Neuronal stem cell (in vitro differentiated cells): ENCODE data around the gene CELF4.

Source experiments
- DNase-seq: peaks from one replicate; pipeline ENCODE4 v3.0.0-alpha.2; 2013; ENCODE audit warnings: low spot score
- H2AFZ ChIP-seq: one replicate; pipeline ENCODE4 v1.6.1; 2013; ENCODE audit warnings: mild to moderate bottlenecking, low read length, inconsistent platforms
- H2AK5ac ChIP-seq: 2 replicates; pipeline ENCODE4 v1.6.1; 2013; ENCODE audit warnings: low read depth, mild to moderate bottlenecking, inconsistent platforms, low read length, moderate library complexity, mixed read lengths
- H2BK120ac ChIP-seq: 2 replicates; pipeline ENCODE4 v1.6.1; 2013; ENCODE audit warnings: low read depth, mild to moderate bottlenecking, inconsistent platforms, low read length, moderate library complexity, mixed read lengths
- H2BK12ac ChIP-seq: one replicate; pipeline ENCODE4 v1.6.1; 2013; ENCODE audit warnings: low read length, inconsistent platforms
- H2BK15ac ChIP-seq: 2 replicates; pipeline ENCODE4 v1.6.1; 2013; ENCODE audit warnings: mild to moderate bottlenecking, low read length, inconsistent platforms, mixed read lengths
- H2BK5ac ChIP-seq: one replicate; pipeline ENCODE4 v1.6.1; 2013; ENCODE audit warnings: inconsistent platforms, mild to moderate bottlenecking, low read length, moderate library complexity
- H3K14ac ChIP-seq: one replicate; pipeline ENCODE4 v1.6.1; 2013; ENCODE audit warnings: low read length, inconsistent platforms
- H3K18ac ChIP-seq: 2 replicates; pipeline ENCODE4 v1.6.1; 2013; ENCODE audit warnings: low read length, inconsistent platforms
- H3K23ac ChIP-seq: 2 replicates; pipeline ENCODE4 v1.6.1; 2013; ENCODE audit warnings: low read depth, mild to moderate bottlenecking, mixed read lengths, low read length, inconsistent platforms; ENCODE audit not compliant: poor library complexity
- H3K27ac ChIP-seq: replicated peaks from 3 replicates; pipeline ENCODE4 v1.5.1; 2013; ENCODE audit warnings: low read length, inconsistent platforms
- H3K27me3 ChIP-seq, 3 experiments: 2 replicates each; pipeline ENCODE4 v1.6.1; 2013; ENCODE audit warnings: low read length in 3 of 3, mild to moderate bottlenecking in 2 of 3, inconsistent platforms in 1 of 3, low read depth in 1 of 3, mixed read lengths in 1 of 3, moderate library complexity in 1 of 3; ENCODE audit not compliant: control insufficient read depth in 3 of 3, insufficient read depth in 3 of 3
- H3K36me3 ChIP-seq, 2 donors: replicated peaks in 1 of 2; 2 replicates each; pipeline ENCODE4 v1.6.1; 2013; ENCODE audit warnings: low read length in 2 of 2; ENCODE audit not compliant: control insufficient read depth in 2 of 2, insufficient read depth in 2 of 2
- H3K4ac ChIP-seq: 2 replicates; pipeline ENCODE4 v1.6.1; 2013; ENCODE audit warnings: inconsistent platforms, mild to moderate bottlenecking, low read length, moderate library complexity
- H3K4me1 ChIP-seq, 2 donors: 1 replicate in 1 of 2; 2 replicates in 1 of 2; pipeline ENCODE4 v1.6.1; 2013; ENCODE audit warnings: low read length in 2 of 2, low read depth in 1 of 2; ENCODE audit not compliant: control insufficient read depth in 2 of 2, insufficient read depth in 1 of 2
- H3K4me2 ChIP-seq: one replicate; pipeline ENCODE4 v1.6.1; 2013; ENCODE audit warnings: mild to moderate bottlenecking, low read length, inconsistent platforms; ENCODE audit not compliant: insufficient read depth, poor library complexity, severe bottlenecking
- H3K4me3 ChIP-seq, 2 donors: 2 replicates each; pipeline ENCODE4 v1.5.1; 2013; ENCODE audit warnings: low read length in 2 of 2, mild to moderate bottlenecking in 2 of 2, inconsistent platforms in 1 of 2, moderate library complexity in 1 of 2
- H3K79me1 ChIP-seq: one replicate; pipeline ENCODE4 v1.6.1; 2013; ENCODE audit warnings: low read depth, mild to moderate bottlenecking, inconsistent platforms, low read length, moderate library complexity
- H3K9ac ChIP-seq: one replicate; pipeline ENCODE4 v1.6.1; 2013; ENCODE audit warnings: mild to moderate bottlenecking, low read depth, low read length, inconsistent platforms; ENCODE audit not compliant: poor library complexity
- H3K9me3 ChIP-seq, 2 donors: replicated peaks in 1 of 2; 2 replicates each; pipeline versions ENCODE3 to v1.6.1; 2013; ENCODE audit warnings: low read length in 2 of 2, mild to moderate bottlenecking in 2 of 2, inconsistent platforms in 1 of 2, low read depth in 1 of 2, mixed read lengths in 1 of 2, moderate library complexity in 1 of 2; ENCODE audit not compliant: control insufficient read depth in 2 of 2, insufficient read depth in 1 of 2
- H4K8ac ChIP-seq: one replicate; pipeline ENCODE4 v1.6.1; 2013; ENCODE audit warnings: low read depth, mild to moderate bottlenecking, inconsistent platforms, low read length, moderate library complexity
- H4K91ac ChIP-seq: one replicate; pipeline ENCODE4 v1.6.1; 2013; ENCODE audit warnings: low read length, low read depth, mild to moderate bottlenecking, inconsistent platforms; ENCODE audit not compliant: poor library complexity
- WGBS, 2 donors: extraction: QIAGEN DNeasy Blood & Tissue Kit; methylation state at CpG; one replicate each; pipeline ENCODE4 v1.1.7; 2013; ENCODE audit warnings: missing lambda C conversion rate in 2 of 2, mixed read lengths in 1 of 2; ENCODE audit not compliant: insufficient read length in 2 of 2, insufficient replicate concordance in 1 of 2; ENCODE audit errors: extremely low coverage in 2 of 2; 5-methylcytosine and 5-hydroxymethylcytosine counted together

CELF4 gene

DNA sequence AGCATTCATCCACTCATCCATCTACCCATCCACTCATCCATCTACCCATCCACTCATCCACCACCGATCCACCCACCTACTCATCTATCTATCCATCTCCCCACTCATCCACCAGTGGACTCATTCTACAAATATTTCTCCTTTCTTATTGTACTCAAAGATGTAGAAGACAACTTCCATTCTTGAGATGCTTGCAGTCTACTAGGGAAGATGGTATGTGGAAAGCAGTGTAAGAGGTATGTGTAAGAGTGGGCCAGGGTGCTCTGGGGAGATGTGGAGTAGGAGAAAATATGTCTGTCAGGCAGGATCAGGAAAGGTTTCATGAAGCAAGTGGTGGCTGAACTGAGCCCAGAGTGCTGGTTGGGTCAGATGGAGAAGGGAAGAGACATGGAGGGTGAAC, 150.8 kb downstream of the CELF4 start:
- Histone ChIP-seq H2AK5ac (no peak overlapping the region), H3K4me3 (no peak overlapping the region), H3K23ac (no peak overlapping the region), H3K79me1 (no peaks in the 10 kb centered on the region), H2AFZ (no peak overlapping the region), H3K4me1 (peaks cover 0 to 2% of the 10 kb centered on the region in 2 donors), H3K36me3 (peaks cover 0 to 2% of the 10 kb centered on the region in 2 donors), H4K91ac (no peak overlapping the region), H3K9me3 (no peaks in the 10 kb centered on the region), H3K14ac (no peak overlapping the region), H3K4me2 (no peak overlapping the region), H2BK15ac (no peak overlapping the region), H3K4ac (no peak overlapping the region), H2BK120ac (no peak overlapping the region), H3K18ac (no peak overlapping the region), H3K27ac (no peak overlapping the region), H3K9ac (peak overlapping the region; percentile 44), H3K27me3 (no peaks in the 10 kb centered on the region), H2BK5ac (no peak overlapping the region), H4K8ac (no peak overlapping the region), H2BK12ac (no peak overlapping the region)
- 100% methylated on average over 1 of the region's 1 CpG; no CpG with 5 or more reads in 1 of the 2 donors for WGBS, 2 donors
- no peak for DNase-seq

DNA sequence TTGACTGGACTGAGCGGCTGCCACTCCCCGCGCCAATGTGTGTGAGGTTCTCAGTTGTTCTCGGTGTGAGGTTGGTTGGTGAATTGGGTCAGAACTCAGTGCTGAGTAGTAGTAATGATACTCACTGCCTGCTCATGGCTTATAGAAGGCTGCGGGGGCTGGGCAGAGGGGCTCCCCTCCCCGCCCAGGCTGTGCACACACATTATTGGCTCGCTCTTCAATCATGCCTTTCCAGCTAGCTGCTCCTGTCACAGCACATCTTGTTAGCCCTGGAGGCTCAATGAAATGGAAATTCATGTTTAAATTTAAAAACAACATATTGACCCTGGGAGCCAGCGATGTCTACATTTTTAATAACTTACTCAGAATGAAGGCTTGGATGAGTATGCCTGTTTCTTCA, 152.8 kb downstream of the CELF4 start:
- Histone ChIP-seq H3K18ac (peak overlapping the region; percentile 8), H3K79me1 (no peaks in the 10 kb centered on the region), H3K4me1 (peaks cover 0 to 9% of the 10 kb centered on the region in 2 donors), H3K9me3 (no peaks in the 10 kb centered on the region), H3K27me3 (no peaks in the 10 kb centered on the region), H2BK5ac (no peak overlapping the region), H2BK120ac (no peak overlapping the region), H3K14ac (no peak overlapping the region), H2AK5ac (no peak overlapping the region), H3K36me3 (peaks cover 0 to 2% of the 10 kb centered on the region in 2 donors), H4K91ac (no peak overlapping the region), H3K4me2 (no peak overlapping the region), H3K4me3 (no peak overlapping the region), H2BK12ac (no peak overlapping the region), H3K9ac (no peak overlapping the region), H4K8ac (no peak overlapping the region), H3K27ac (no peak overlapping the region), H2BK15ac (no peak overlapping the region), H2AFZ (no peak overlapping the region), H3K23ac (no peak overlapping the region), H3K4ac (no peak overlapping the region)
- no CpG with 5 or more reads among the region's 8 CpGs for WGBS, 2 donors
- DNase-seq, result no peak

DNA sequence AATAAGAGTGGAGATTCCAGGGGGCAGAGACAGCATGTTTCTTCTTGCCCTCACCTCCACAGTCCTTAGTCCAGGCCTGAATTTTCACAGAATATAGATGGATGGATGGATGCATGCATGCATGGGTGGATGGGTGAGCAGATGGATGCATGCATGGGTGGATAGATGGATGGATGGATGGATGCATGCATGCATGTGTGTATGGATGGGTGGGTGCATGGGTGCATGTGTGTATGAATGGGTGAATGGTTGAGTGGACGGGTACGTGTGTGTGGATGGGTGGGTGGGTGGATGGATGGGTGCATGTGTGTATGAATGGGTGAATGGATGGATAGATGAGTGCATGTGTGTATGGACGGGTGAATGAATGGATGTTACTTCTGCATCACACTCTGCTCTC, 153.3 kb downstream of the CELF4 start:
- Histone ChIP-seq H3K4ac (no peak overlapping the region), H2AFZ (no peak overlapping the region)

DNA sequence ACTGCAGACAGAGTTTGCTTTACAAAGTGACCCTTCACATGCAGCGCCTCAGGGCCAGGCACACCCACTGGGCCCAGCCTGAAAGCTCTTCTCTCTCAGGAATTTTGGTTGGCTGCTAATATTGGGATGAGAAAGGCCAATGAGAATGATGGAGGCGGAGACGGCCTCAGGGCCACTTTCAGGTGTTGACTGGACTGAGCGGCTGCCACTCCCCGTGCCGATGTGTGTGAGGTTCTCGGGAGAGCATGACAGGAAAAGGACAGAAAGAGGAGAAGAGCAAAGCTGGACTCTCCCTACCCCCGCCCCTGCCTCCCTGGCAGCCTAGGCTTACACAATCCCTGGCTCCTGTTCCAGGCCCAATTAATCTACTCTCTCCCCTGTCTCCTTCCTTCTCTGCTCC, 155.7 kb downstream of the CELF4 start:
- no peak for DNase-seq
- no CpG with 5 or more reads among the region's 8 CpGs for WGBS, 2 donors
- no peak overlapping the region for H3K23ac ChIP-seq

More for the DNA sequence above, 153.3 kb downstream of the CELF4 start:
- Histone ChIP-seq H3K4me3 (no peak overlapping the region), H3K79me1 (no peaks in the 10 kb centered on the region), H2BK120ac (no peak overlapping the region), H4K91ac (no peak overlapping the region), H2BK5ac (no peak overlapping the region), H3K23ac (no peak overlapping the region), H3K27ac (no peak overlapping the region), H2BK15ac (no peak overlapping the region), H3K4me2 (no peak overlapping the region), H3K14ac (no peak overlapping the region), H3K4me1 (peaks cover 0 to 9% of the 10 kb centered on the region in 2 donors), H4K8ac (no peak overlapping the region), H3K27me3 (no peaks in the 10 kb centered on the region), H3K36me3 (peaks cover 0 to 2% of the 10 kb centered on the region in 2 donors), H3K9ac (no peak overlapping the region), H3K18ac (no peak overlapping the region), H2AK5ac (no peak overlapping the region), H2BK12ac (no peak overlapping the region), H3K9me3 (no peaks in the 10 kb centered on the region)
- 100% methylated on average over 2 of the region's 3 CpGs; no CpG with 5 or more reads in 1 of the 2 donors for WGBS, 2 donors
- DNase-seq, result no peak

More for the DNA sequence above, 155.7 kb downstream of the CELF4 start:
- Histone ChIP-seq H4K8ac (no peak overlapping the region), H2BK5ac (no peak overlapping the region), H3K9me3 (no peaks in the 10 kb centered on the region), H3K18ac (peak overlapping the region; percentile 26), H3K4me2 (no peak overlapping the region), H3K36me3 (no peaks in the 10 kb centered on the region), H3K14ac (no peak overlapping the region), H2BK12ac (no peak overlapping the region), H3K4me1 (peaks cover 0 to 9% of the 10 kb centered on the region in 2 donors), H2BK120ac (no peak overlapping the region), H3K4me3 (no peak overlapping the region), H3K9ac (no peak overlapping the region), H3K79me1 (no peaks in the 10 kb centered on the region), H3K27ac (no peak overlapping the region), H2AK5ac (no peak overlapping the region), H3K4ac (no peak overlapping the region), H2BK15ac (no peak overlapping the region), H4K91ac (no peak overlapping the region), H3K27me3 (no peaks in the 10 kb centered on the region), H2AFZ (no peak overlapping the region)
